Adrenal gland (tissue), 5 donors: ENCODE results near the gene ST3GAL4.

Source experiments
- POLR2A ChIP-seq, 2 donors: fragments of 450-650 bp; IDR thresholded peaks; one replicate each; pipeline ENCODE4 v1.6.1; 2017; ENCODE audit warnings: antibody characterized with exemption in 2 of 2, mild to moderate bottlenecking in 2 of 2, moderate library complexity in 1 of 2
- TF ChIP-seq, protein P1 (sequence below), 6 experiments: fragments of 450-650 bp in 4 of 6; fragments of 200-600 bp in 2 of 6; sonication (generic) in 1 of 6; IDR thresholded peaks; 1 replicate in 5 of 6; 2 replicates in 1 of 6; pipeline versions ENCODE4 v1.5.1 to v1.8.0; 2016 to 2021; ENCODE audit warnings: antibody characterized with exemption in 6 of 6, mild to moderate bottlenecking in 2 of 6, moderate library complexity in 1 of 6
- donor health status: DM: no; HTN: no; CAD: no.

DNA sequence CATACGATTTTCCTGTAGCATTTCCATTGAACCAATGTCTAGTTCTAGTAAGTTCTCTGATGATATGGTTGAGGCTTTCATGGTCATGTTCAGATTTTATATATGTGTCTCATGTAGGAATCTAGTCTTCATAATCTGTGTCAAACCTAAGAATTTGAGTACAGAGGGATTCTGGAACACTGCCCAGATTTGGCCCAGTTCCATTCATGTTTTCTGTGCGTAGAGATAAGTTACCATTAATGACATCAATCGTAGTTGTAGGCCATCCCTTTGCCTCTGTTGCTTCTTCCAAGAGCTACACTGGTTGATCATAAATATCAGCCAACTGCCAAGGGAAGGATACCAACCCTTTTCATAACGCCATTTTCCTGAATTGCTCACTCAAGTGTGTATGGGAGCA is 23.3 kb downstream of the ST3GAL4 start:
- TF ChIP-seq, protein P1, sequence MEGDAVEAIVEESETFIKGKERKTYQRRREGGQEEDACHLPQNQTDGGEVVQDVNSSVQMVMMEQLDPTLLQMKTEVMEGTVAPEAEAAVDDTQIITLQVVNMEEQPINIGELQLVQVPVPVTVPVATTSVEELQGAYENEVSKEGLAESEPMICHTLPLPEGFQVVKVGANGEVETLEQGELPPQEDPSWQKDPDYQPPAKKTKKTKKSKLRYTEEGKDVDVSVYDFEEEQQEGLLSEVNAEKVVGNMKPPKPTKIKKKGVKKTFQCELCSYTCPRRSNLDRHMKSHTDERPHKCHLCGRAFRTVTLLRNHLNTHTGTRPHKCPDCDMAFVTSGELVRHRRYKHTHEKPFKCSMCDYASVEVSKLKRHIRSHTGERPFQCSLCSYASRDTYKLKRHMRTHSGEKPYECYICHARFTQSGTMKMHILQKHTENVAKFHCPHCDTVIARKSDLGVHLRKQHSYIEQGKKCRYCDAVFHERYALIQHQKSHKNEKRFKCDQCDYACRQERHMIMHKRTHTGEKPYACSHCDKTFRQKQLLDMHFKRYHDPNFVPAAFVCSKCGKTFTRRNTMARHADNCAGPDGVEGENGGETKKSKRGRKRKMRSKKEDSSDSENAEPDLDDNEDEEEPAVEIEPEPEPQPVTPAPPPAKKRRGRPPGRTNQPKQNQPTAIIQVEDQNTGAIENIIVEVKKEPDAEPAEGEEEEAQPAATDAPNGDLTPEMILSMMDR (IDR thresholded peaks at IDR 0.05), result no peak
- TF ChIP-seq POLR2A (IDR thresholded peaks at IDR 0.05), result no peak
